Measurements from ENCODE around the gene NCEH1. TPM values are rescaled to one million over a fixed set of nuclear protein-coding genes. Genes with fewer than 3 reads are reported as not detected.

Gene NCEH1
- polyA plus RNA-seq, 1 donor: 4.1 TPM

- H3K9me3 ChIP-seq (ENCODE audit: control insufficient read depth, low read depth, low read length): no peaks in the 10 kb centered on the region
- H3K4me1 ChIP-seq (ENCODE audit: control insufficient read depth, insufficient read depth, low read length): no peaks in the 10 kb centered on the region
- WGBS (ENCODE audit: insufficient coverage, low lambda C conversion rate): no CpG with 5 or more reads among the region's 3 CpGs
- H3K36me3 ChIP-seq (ENCODE audit: control insufficient read depth, insufficient read depth, low read length): no peaks in the 10 kb centered on the region
- H3K4me3 ChIP-seq (ENCODE audit: low read length): no peak overlapping the region
- no peak overlapping the region for H3K27ac ChIP-seq (ENCODE audit: low read length)
- no peaks in the 10 kb centered on the region for H3K27me3 ChIP-seq (ENCODE audit: control insufficient read depth, insufficient read depth, low read length)
- no peak for DNase-seq
Measured at GRCh38 chr3:172659246-172660002, 51.4 kb downstream of the NCEH1 start.

DNA sequence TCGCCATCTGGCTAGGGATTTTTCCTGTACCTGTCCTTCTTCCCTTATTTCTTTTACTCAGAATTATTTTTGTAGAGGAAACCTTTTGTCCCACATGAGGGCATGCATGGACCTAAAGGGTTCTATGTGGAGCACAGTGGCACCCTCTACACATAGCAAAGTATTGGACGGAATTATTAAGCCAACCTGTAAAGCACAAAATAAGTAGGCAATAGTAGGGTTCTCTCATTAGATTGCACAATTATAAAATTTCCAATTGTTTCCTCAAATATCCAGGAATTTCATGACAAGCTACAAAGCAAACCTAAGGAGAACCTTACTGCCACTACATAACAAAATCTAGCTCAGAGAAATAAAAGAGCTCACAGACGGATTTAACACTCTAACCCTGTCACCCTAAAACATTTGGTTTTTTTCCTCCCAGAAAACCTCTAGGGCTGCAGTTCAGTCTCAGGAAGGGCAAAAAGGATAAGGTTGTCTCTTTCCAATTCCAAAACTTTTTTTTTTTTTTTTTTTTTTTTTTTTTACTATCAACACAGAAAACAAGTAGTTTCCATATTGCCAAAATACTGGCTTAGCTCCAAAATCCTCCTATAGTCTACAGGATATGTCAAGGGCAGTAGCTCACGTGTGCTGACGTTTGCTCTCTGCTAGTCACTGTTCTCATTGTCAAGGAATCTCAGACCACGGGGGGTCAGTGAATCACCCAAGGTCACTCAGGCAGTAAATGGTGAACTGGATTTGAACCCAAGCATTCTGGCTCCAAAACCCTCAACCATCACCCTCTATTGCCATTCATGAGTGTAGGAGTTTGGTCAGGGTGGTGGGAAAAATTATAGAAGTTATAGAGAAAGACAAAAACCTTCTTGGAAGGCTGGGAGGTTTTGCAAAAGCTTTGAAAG lies 52.3 kb downstream of the NCEH1 start:
- no peaks in the 10 kb centered on the region for H3K4me1 ChIP-seq (ENCODE audit: control insufficient read depth, insufficient read depth, low read length)
- no peaks in the 10 kb centered on the region for H3K36me3 ChIP-seq (ENCODE audit: control insufficient read depth, insufficient read depth, low read length)
- H3K27me3 ChIP-seq (ENCODE audit: control insufficient read depth, insufficient read depth, low read length): no peaks in the 10 kb centered on the region
- H3K9me3 ChIP-seq (ENCODE audit: control insufficient read depth, low read depth, low read length): no peaks in the 10 kb centered on the region
- no peak overlapping the region for H3K4me3 ChIP-seq (ENCODE audit: low read length)
- no peak overlapping the region for H3K27ac ChIP-seq (ENCODE audit: low read length)
- 100% methylated on average over 3 of the region's 6 CpGs for WGBS (ENCODE audit: insufficient coverage, low lambda C conversion rate)
- DNase-seq: no peak

DNA sequence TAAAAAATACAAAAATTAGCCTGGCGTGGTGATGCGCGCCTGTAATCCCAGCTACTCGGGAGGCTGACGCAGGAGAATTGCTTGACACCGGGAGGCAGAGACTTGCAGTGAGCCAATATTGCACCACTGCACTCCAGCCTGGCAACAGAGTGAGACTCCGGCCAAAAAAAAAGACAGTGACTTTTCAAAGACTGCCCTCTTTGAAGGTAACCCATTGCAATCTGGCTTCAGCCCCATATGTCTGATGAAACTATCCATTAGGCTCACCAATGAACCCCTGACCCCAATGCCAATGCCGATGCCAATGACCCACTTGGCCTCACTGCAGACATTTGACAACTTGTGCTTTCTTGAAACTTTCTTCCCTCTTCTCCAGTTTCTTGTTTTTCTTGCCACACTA lies 54.3 kb downstream of the NCEH1 start:
- DNase-seq: no peak
- Histone ChIP-seq H3K36me3 (ENCODE audit: control insufficient read depth, insufficient read depth, low read length) (no peaks in the 10 kb centered on the region), H3K27ac (ENCODE audit: low read length) (no peak overlapping the region), H3K4me3 (ENCODE audit: low read length) (no peak overlapping the region), H3K27me3 (ENCODE audit: control insufficient read depth, insufficient read depth, low read length) (no peaks in the 10 kb centered on the region), H3K9me3 (ENCODE audit: control insufficient read depth, low read depth, low read length) (no peaks in the 10 kb centered on the region), H3K4me1 (ENCODE audit: control insufficient read depth, insufficient read depth, low read length) (no peaks in the 10 kb centered on the region)
- WGBS (ENCODE audit: insufficient coverage, low lambda C conversion rate): no CpG with 5 or more reads among the region's 8 CpGs

GRCh38 chr3:172655388-172655787 lies 55.5 kb downstream of the NCEH1 start:
- no peak for DNase-seq
- no peaks in the 10 kb centered on the region for H3K27me3 ChIP-seq (ENCODE audit: control insufficient read depth, insufficient read depth, low read length)
- WGBS (ENCODE audit: insufficient coverage, low lambda C conversion rate): no CpG with 5 or more reads among the region's 5 CpGs
- no peak overlapping the region for H3K27ac ChIP-seq (ENCODE audit: low read length)
- H3K4me3 ChIP-seq (ENCODE audit: low read length): no peak overlapping the region
- no peaks in the 10 kb centered on the region for H3K9me3 ChIP-seq (ENCODE audit: control insufficient read depth, low read depth, low read length)
- H3K36me3 ChIP-seq (ENCODE audit: control insufficient read depth, insufficient read depth, low read length): no peaks in the 10 kb centered on the region
- H3K4me1 ChIP-seq (ENCODE audit: control insufficient read depth, insufficient read depth, low read length): no peaks in the 10 kb centered on the region

- Histone ChIP-seq H3K36me3 (ENCODE audit: control insufficient read depth, insufficient read depth, low read length) (no peaks in the 10 kb centered on the region), H3K4me3 (ENCODE audit: low read length) (no peak overlapping the region), H3K9me3 (ENCODE audit: control insufficient read depth, low read depth, low read length) (no peaks in the 10 kb centered on the region), H3K4me1 (ENCODE audit: control insufficient read depth, insufficient read depth, low read length) (no peaks in the 10 kb centered on the region), H3K27me3 (ENCODE audit: control insufficient read depth, insufficient read depth, low read length) (no peaks in the 10 kb centered on the region), H3K27ac (ENCODE audit: low read length) (no peak overlapping the region)
- WGBS (ENCODE audit: insufficient coverage, low lambda C conversion rate): 93% methylated on average over 4 of the region's 5 CpGs
- no peak for DNase-seq
Measured at GRCh38 chr3:172654470-172654869, 56.4 kb downstream of the NCEH1 start.

- Histone ChIP-seq H3K9me3 (ENCODE audit: control insufficient read depth, low read depth, low read length) (no peaks in the 10 kb centered on the region), H3K4me3 (ENCODE audit: low read length) (no peak overlapping the region), H3K4me1 (ENCODE audit: control insufficient read depth, insufficient read depth, low read length) (no peaks in the 10 kb centered on the region), H3K27me3 (ENCODE audit: control insufficient read depth, insufficient read depth, low read length) (no peaks in the 10 kb centered on the region), H3K36me3 (ENCODE audit: control insufficient read depth, insufficient read depth, low read length) (no peaks in the 10 kb centered on the region), H3K27ac (ENCODE audit: low read length) (no peak overlapping the region)
- 100% methylated on average over 1 of the region's 2 CpGs for WGBS (ENCODE audit: insufficient coverage, low lambda C conversion rate)
- no peak for DNase-seq
Measured at GRCh38 chr3:172653004-172653572, 57.8 kb downstream of the NCEH1 start.

DNA sequence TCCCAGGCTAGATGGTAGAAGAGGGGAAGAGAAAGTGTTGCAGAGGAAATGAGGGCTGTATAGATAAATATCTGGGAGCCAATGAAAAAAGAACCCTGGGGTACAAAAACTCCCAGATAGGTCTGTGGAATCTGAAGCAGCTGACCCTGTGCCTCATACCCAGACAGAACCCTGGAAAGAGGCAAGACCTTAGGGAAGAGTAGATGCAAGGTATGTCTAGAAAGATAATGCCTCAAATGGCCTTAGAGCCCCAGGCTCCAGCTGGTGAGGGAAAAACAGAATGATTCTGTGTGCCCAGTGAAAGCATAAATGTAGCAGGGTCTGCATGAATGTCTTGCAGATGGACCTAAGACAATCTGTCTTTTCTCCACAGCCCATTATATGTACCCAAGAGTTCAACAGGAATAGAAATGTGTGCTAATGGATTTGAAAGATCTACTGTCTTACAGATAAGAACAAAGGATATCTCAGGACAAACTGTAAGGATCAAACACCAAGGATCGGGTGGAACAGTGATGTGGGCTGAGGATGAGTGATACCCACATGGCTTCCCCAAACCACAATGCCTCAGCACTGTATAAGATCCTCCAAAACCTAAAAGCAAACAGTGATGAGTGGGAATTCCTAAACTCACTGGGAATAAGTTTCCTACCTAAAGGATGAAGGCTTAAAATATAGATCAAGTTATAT lies 58.8 kb downstream of the NCEH1 start:
- DNase-seq: no peak
- no peak overlapping the region for H3K27ac ChIP-seq (ENCODE audit: low read length)
- no peaks in the 10 kb centered on the region for H3K4me1 ChIP-seq (ENCODE audit: control insufficient read depth, insufficient read depth, low read length)
- no peak overlapping the region for H3K4me3 ChIP-seq (ENCODE audit: low read length)
- H3K27me3 ChIP-seq (ENCODE audit: control insufficient read depth, insufficient read depth, low read length): no peaks in the 10 kb centered on the region
- H3K9me3 ChIP-seq (ENCODE audit: control insufficient read depth, low read depth, low read length): no peaks in the 10 kb centered on the region
- H3K36me3 ChIP-seq (ENCODE audit: control insufficient read depth, insufficient read depth, low read length): no peaks in the 10 kb centered on the region
- no CpG with 5 or more reads among the region's 1 CpG for WGBS (ENCODE audit: insufficient coverage, low lambda C conversion rate)

GRCh38 chr3:172649987-172650386 lies 60.9 kb downstream of the NCEH1 start:
- Histone ChIP-seq H3K4me3 (ENCODE audit: low read length) (no peak overlapping the region), H3K36me3 (ENCODE audit: control insufficient read depth, insufficient read depth, low read length) (no peaks in the 10 kb centered on the region), H3K4me1 (ENCODE audit: control insufficient read depth, insufficient read depth, low read length) (no peaks in the 10 kb centered on the region), H3K27ac (ENCODE audit: low read length) (no peak overlapping the region), H3K27me3 (ENCODE audit: control insufficient read depth, insufficient read depth, low read length) (no peaks in the 10 kb centered on the region), H3K9me3 (ENCODE audit: control insufficient read depth, low read depth, low read length) (no peaks in the 10 kb centered on the region)
- WGBS (ENCODE audit: insufficient coverage, low lambda C conversion rate): no CpG with 5 or more reads among the region's 6 CpGs
- DNase-seq: no peak

GRCh38 chr3:172648747-172649146 lies 62.1 kb downstream of the NCEH1 start:
- WGBS (ENCODE audit: insufficient coverage, low lambda C conversion rate): no CpG with 5 or more reads among the region's 9 CpGs
- no peak overlapping the region for H3K4me3 ChIP-seq (ENCODE audit: low read length)
- H3K36me3 ChIP-seq (ENCODE audit: control insufficient read depth, insufficient read depth, low read length): no peaks in the 10 kb centered on the region
- H3K27me3 ChIP-seq (ENCODE audit: control insufficient read depth, insufficient read depth, low read length): no peaks in the 10 kb centered on the region
- H3K4me1 ChIP-seq (ENCODE audit: control insufficient read depth, insufficient read depth, low read length): no peaks in the 10 kb centered on the region
- DNase-seq: no peak
- H3K27ac ChIP-seq (ENCODE audit: low read length): no peak overlapping the region
- no peaks in the 10 kb centered on the region for H3K9me3 ChIP-seq (ENCODE audit: control insufficient read depth, low read depth, low read length)

GRCh38 chr3:172647823-172648222 lies 63.0 kb downstream of the NCEH1 start:
- Histone ChIP-seq H3K4me3 (ENCODE audit: low read length) (no peak overlapping the region), H3K27ac (ENCODE audit: low read length) (no peak overlapping the region), H3K27me3 (ENCODE audit: control insufficient read depth, insufficient read depth, low read length) (no peaks in the 10 kb centered on the region), H3K4me1 (ENCODE audit: control insufficient read depth, insufficient read depth, low read length) (no peaks in the 10 kb centered on the region), H3K36me3 (ENCODE audit: control insufficient read depth, insufficient read depth, low read length) (no peaks in the 10 kb centered on the region), H3K9me3 (ENCODE audit: control insufficient read depth, low read depth, low read length) (no peaks in the 10 kb centered on the region)
- WGBS (ENCODE audit: insufficient coverage, low lambda C conversion rate): no CpG with 5 or more reads among the region's 14 CpGs
- no peak for DNase-seq
